GM21526 (cell line): ENCODE results near the gene AGTRAP.

ENCODE experiments used
- ATAC-seq: cut with Tn5 transposase; IDR thresholded peaks from one replicate; pipeline ENCODE4 v1.9.1; 2021; ENCODE audit warnings: moderate library complexity; ENCODE audit not compliant: unreplicated experiment, low FRiP score

The AGTRAP gene

GRCh38 chr1:11757047-11757446 is 21.1 kb downstream of the AGTRAP start:
- ATAC-seq, result no peak

DNA sequence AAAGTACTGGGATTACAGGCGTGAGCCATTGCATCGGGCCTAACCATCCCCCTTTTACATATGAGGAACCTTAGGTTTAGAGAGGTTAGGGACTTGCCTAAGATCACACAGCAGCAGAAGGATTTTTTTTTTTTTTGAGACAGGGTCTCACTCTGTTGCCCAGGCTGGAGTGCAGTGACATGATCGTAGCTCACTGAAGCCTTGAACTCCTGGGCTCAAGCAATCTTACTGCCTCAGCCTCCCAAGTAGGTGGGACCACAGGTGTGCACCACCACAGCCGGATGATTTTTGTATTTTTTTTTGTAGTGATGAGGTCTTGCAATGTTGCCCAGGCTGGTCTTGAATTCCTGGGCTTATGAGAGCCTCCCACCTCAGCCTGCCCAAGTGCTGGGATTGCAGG is 23.9 kb downstream of the AGTRAP start:
- no peak for ATAC-seq

DNA sequence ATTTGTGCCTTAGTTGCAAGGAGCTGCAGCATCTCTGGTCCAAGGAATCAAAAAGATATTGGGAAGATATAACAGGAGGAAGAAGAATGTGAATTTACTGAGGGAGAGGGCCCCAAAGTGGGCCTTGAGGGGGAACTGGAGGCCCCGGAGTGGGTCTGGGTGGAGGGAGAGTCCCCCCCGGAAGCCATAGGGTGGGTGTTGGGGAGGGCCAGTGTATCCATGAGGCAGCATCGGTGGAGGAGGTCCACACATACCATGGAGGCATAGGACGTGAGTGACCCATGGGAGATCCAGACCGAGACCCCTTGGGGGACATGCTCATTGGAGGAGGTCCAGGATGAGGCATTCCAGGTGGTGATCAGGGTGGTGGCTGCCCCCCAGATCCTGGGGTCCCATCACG is 25.3 kb downstream of the AGTRAP start:
- no peak for ATAC-seq

DNA sequence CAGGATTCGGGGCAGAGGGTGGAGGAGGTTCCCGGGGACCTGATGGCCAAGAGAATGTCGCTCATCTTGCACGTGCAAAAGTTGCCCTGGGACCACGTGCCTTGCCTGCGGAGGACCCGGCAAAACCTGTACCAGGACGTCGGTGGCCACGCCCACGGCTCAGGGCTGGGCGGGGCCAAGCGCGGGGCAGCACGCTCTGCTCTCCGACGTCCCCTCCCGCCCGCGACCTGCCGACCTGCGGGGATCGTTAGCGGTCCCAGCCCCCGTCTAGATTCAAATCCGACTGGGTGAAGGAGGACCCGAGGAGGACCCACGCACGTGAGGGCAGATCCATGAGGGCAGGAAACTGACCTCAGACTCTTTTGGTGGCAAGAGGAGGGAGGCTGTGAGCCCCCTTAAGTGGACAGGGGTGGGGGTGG is 26.1 kb downstream of the AGTRAP start, which contains the start of gene C1orf167:
Gene C1orf167, plus strand, starts transcription at position 206 of the 419 bp plus-strand sequence. CDS start 2,208 bp downstream, outside the sequence.
- no peak for ATAC-seq

DNA sequence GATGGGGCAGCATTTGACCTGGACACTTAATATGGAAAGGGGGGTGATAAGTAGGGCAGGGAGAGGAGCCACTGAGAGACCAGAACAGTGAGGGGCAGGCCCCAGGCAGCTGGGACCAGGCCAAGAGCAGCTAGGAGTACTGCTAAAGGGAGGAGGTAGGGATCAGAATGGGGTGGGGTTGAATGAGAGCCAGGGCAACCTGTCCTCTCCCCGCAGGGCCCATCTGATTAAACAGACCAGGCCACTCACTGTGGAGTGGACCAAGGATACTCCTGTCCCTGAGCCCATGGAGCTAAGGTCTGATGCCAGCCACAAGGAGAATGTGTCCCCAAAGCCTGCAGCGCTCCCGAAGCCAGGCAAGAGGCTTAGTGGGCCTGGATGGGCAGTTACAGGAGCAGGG is 28.2 kb downstream of the AGTRAP start:
- no peak for ATAC-seq

GRCh38 chr1:11764519-11764918 is 28.6 kb downstream of the AGTRAP start:
- ATAC-seq, result no peak

DNA sequence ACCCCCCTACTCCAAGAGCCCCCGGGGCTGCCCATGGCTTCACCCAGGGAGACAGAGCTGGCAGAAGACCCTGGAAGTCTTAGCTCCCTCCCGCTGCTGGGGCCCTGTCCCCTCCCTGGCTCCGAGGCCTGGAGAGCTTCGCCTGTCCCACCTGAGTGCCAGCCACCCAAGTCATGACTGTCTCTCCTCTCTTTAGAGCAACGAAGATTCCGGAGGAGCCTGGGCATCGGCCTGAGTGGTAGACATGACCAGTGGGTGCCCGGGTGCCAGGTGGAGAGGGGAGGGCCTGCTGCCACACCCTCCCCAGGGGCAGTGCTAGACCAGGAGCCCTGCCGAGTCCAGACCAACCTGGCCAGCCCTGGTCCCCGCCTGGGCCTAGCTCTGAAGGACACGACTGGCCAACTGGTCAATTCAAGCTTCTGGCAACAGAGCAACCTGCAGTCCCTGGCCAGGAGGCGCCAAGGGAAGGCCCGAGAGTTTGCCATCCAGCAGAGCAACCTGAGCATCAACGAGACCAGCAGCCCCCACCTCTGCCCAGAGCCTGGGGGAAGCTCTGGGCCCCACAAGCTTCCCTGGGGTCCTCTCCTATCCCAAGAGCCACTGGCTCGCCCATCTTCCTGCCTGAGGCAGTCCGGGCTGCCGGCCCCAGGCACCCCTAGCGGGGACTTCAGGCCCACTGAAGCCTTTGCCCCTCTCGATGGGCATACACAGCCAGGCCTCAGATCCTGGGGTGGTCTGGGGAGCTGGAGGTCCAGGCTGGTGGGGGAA is 29.9 kb downstream of the AGTRAP start:
- no peak for ATAC-seq

GRCh38 chr1:11766429-11766776 is 30.5 kb downstream of the AGTRAP start:
- ATAC-seq, result no peak

DNA sequence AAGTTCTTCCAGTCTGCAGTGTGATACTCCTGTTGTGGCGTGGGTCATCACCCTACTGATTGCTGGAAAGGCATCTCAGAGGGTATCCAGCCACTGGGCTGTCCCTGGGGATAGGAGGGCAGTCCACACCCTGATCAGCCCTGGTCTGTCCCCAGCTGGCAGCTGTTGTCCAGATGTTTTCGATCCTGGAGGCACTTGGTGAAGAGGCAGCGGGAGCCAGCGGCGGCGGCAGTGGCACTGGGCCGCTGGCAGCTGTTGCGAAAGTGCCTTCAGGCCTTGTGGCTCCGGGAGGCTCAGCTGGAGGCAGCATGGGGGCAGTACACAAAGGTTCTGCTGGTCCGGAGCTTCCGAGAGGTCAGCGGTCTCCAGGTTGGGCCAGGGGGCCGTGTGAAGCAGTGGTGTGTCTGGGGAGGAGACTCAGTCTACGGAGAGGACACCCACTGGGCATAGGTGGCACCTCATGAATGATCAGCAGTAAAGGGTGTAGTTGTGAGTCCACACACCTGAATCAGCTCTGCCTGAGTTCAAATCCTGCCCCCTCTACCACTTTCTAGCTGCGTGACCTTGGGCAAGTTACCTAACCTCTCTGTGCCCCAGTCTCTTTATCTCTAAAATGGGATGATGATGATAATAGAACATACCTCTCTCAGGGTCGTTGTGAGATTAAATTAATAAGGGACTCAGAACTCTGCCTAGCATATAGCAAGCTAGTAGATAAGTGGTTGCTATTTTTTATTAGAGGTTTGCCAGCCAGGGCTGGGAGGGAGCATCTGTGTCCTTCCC is 32.2 kb downstream of the AGTRAP start:
- no peak for ATAC-seq

DNA sequence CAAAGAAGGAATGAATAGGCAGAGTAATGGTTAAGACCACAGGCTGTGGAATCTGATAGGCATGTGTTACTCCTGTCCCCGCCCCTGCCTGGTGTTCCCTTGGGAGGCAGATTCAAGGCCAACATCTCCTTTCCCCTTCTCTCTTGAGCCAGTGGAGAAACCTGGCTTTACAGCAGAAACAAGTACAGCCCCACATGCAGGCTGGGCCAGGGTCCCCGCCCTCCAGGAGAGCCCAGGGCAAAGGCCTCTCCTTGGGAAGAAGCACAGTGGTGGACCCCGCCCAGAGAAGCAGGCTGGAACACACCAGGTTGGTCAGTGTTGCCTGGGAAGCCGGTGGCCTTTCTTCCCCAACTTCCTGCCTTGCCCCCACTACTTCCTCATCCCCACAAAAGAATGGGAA is 32.9 kb downstream of the AGTRAP start:
- ATAC-seq, result no peak

GRCh38 chr1:11769274-11769673 is 33.3 kb downstream of the AGTRAP start:
- no peak for ATAC-seq

- ATAC-seq, result no peak
These were observed 34.1 kb downstream of the AGTRAP start for GRCh38 chr1:11770011-11770410.

- ATAC-seq, result no peak
These were observed 35.6 kb downstream of the AGTRAP start for GRCh38 chr1:11771481-11772043.

GRCh38 chr1:11772458-11772857 is 36.5 kb downstream of the AGTRAP start:
- ATAC-seq, result no peak

GRCh38 chr1:11774753-11775152 is 38.8 kb downstream of the AGTRAP start:
- ATAC-seq, result no peak

DNA sequence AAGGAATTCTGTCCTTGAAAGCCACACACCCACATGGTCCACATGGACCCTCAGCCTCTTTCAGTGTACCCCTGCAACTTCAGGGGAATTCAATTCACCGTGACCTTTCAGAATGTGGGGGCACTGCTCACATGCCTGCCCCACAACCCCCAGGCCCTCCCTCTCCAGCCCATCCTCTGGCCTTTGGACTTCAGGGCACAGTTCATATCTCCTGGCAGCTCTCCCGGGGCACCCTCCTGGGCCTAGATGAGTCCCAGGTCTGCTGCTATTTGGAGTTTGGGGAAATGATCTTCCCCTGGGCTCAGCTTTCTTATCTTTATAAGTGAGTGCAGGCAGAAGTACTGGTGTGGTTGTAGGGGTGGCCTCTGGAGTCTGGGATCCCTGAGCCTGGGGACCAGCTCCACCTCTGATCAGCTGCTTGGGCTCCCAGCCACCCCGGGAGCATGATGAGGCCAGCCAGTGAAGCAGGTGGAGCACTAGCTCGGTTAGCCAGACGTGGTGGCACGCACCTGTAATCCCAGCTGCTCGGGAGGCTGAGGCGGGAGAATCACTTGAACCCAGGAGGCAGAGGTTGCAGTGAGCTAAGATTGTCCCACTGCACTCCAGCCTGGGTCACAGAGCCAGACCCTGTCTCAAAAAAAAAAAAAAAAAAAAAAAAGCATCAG is 41.9 kb downstream of the AGTRAP start:
- no peak for ATAC-seq

DNA sequence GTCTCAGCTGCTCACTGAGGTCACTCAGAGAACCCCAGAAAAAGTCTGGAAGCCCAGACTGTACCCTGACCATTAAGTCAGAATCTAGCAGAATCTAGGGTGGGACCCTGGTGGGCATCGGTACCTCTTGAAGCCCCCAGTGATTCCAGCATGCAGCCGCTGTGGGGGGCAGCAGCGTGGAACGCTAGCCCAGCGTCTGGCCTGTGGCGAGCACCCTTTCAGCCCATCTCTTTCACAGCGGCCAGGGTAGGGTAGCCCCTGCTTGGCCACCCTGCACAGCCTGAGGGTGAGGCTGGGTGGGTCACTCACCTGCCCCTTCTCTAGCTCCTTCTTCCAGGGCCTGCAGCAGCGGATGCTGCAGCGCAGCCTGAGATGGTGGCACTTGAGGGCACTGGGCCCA is 42.4 kb downstream of the AGTRAP start:
- ATAC-seq, result no peak

DNA sequence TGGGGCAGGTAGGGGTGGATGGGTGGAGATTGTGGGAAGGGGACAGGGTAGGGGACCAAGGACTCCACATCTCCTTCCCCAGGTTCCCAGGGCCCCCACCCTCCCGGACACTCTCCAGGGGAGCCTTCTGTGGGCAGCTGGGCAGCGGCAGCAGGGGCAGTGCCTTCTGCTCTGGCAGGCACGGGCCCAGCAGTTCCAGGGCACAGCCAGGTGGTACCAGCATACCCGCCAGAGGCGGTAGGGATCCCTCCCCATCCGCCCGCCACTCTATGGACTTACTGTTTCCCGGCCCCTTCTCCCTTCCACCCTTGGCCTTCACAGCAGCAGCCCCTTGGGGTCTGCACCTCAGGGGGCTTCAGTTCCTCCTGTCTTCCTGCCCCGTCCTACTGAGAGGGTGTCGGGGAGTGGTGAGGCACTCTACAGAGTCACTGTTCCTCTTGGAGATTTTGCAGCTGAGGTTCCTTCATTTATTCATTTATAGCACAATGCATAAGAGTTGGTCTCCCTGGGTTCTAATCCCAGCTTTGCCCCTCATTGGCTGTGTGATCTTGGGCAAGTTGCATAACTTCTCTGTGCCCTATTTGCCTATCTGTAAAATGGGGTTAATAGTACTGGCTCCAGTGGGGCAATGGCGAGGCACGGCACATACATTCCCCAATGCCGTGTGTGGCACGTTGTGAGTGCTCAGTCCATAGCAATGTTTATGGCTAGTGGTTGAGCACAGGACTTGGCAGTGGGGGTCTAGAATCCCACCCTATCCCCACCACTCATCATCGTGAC is 43.1 kb downstream of the AGTRAP start:
- ATAC-seq, result no peak

DNA sequence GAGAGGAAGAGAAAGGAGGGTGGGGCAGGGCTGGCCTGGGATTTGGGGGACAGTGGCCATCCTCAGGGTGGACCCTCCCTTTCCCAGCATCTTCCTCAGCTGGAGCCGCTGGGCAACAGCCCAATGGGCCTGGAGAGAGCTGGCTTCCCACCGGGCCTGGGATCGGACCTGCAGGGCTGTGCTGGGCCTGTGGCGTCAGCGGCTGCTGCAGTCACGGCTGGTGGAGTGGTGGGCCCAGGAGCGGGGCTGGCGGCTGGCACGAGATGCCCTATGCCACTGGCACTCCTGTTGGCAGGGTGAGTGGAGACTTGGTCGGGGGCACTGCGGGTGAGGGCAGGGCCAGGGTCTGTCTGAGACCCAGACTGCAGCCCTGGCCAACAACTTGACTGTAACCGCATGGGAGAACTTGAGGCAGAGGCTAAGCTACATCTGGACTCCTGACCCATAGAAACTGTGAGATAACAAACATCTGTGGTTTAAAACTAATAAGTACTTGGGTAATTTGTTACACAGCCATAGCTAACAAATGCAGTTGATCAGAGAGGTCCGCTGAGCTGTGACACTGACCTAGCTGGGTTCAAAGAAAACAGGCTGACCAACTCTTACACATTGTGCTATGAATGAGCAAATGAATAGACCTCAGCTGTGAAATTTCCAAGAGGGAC is 43.9 kb downstream of the AGTRAP start:
- no peak for ATAC-seq
